GM18526 (cell line): Measurements from ENCODE around the gene MINDY4.

Experiments used
- POLR2A ChIP-seq: IDR thresholded peaks from 3 replicates; pipeline ENCODE4 v1.6.1; 2011; ENCODE audit not compliant: insufficient read length; ENCODE audit errors: extremely low read depth

Gene MINDY4

GRCh38 chr7:30829471-30829870 is 58.3 kb downstream of the MINDY4 start:
- no peak for TF ChIP-seq POLR2A

DNA sequence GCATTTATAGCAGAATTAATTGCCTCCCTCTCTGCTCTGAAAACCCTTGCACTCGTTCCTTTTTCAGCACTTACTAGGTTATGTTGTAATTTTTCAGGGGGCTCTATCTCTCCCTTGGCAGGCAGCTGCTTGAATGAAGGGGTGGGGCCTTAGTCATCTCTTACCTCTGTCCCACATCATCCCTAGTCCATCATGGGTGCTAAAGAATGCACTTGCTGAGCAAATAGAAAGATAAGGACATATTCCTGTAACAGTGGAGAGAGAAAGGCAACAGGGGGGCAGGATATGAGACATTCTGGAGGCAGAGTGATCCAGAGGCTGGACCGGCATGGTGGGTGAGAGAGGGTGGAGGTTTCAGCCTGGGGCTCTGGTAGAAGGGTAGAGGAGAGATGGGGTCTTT is 60.0 kb downstream of the MINDY4 start:
- TF ChIP-seq POLR2A = no peak

GRCh38 chr7:30831936-30832335 is 60.7 kb downstream of the MINDY4 start:
- TF ChIP-seq POLR2A = no peak

- TF ChIP-seq POLR2A = no peak
Measured at GRCh38 chr7:30835396-30835915, 64.2 kb downstream of the MINDY4 start.

- TF ChIP-seq POLR2A = no peak
Measured at GRCh38 chr7:30836991-30837390, 65.8 kb downstream of the MINDY4 start.

GRCh38 chr7:30837581-30837980 is 66.4 kb downstream of the MINDY4 start:
- TF ChIP-seq POLR2A = no peak

GRCh38 chr7:30838008-30838407 is 66.8 kb downstream of the MINDY4 start:
- TF ChIP-seq POLR2A = no peak

DNA sequence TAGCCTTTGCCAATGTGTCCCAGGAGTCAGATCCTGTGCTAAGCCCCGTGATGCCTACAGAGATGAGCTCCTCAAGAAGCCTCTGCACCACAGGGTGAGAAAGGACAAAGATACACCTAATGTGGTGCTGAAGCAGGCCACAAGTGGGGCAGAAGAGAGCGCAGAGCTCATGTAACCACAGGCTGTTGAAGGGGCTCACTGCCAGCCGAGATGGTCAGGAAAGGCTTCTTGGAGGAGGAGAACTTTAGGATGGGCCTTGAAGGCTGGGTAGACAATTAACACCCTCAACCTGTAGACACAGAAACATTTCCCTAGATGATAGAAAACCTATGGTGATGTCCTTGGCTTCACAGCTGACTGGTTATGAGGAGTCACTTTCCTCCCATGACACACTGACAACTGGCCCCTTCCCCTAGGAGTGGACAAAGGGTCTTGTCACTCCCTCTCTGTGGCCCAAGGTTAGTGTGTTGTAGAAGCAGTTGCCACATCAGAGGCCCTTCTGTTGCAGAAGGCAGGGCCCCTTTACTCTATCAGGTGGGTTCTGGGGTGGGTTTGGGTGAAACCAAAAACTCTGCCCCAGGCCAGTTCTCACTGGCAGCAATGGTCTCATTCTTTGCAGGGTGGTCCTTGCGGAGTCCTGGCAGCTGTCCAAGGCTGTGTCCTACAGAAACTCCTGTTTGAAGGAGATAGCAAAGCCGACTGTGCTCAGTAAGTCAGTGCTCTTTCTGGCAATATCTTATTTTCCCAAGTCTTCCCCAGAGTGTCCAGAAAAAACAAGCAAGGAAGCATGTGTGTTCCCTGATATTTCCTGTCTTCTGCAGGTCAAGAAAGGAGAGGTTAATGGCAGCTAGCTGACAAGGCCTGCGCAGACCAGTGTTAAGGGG is 69.2 kb downstream of the MINDY4 start:
- no peak for TF ChIP-seq POLR2A

- TF ChIP-seq POLR2A = no peak
Measured at GRCh38 chr7:30841025-30841735, 70.0 kb downstream of the MINDY4 start.

- TF ChIP-seq POLR2A = no peak
Measured at GRCh38 chr7:30841801-30842541, 70.8 kb downstream of the MINDY4 start.

GRCh38 chr7:30842542-30843451 is 71.6 kb downstream of the MINDY4 start:
- TF ChIP-seq POLR2A = no peak

- TF ChIP-seq POLR2A = no peak
Measured at GRCh38 chr7:30843741-30844482, 72.7 kb downstream of the MINDY4 start.

DNA sequence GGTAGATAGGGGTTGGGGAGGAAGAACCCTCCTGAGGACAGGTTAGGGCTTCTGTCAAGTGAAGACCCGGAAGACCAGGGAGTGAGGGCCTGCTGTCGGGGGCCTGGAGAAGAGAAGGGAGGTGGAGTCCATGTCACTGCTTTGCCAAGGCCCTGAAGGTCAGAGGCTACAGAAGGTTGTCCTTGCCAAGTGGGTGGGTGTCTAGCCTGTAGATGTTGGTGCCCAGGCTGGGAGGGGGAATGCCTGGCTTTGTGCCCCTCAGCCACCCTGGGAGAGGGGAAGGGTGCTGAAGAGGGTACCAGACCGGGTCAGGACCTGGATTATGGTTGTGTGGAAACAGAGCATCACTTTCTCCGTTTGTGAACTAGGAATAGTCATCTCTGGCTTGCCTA is 73.3 kb downstream of the MINDY4 start:
- TF ChIP-seq POLR2A = no peak

DNA sequence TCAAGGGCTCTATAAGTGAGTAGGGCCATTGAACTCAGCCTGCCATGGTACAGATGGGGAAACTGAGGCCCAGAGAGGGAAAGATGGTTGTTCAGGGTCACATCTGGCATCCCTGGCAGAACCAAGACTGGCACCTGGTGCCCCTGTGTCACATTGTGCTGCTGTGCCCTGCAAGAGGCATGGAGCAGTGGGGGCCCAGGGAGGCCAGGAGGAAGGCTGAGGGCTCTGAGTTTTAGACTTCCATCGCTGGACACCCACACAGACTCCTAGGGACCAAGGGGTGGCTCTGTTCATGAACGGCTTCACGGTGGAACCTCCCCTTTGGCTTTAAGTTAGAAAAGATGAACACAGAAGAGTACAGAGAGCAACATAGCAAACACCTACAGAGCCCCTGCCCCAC is 73.7 kb downstream of the MINDY4 start:
- TF ChIP-seq POLR2A = no peak

DNA sequence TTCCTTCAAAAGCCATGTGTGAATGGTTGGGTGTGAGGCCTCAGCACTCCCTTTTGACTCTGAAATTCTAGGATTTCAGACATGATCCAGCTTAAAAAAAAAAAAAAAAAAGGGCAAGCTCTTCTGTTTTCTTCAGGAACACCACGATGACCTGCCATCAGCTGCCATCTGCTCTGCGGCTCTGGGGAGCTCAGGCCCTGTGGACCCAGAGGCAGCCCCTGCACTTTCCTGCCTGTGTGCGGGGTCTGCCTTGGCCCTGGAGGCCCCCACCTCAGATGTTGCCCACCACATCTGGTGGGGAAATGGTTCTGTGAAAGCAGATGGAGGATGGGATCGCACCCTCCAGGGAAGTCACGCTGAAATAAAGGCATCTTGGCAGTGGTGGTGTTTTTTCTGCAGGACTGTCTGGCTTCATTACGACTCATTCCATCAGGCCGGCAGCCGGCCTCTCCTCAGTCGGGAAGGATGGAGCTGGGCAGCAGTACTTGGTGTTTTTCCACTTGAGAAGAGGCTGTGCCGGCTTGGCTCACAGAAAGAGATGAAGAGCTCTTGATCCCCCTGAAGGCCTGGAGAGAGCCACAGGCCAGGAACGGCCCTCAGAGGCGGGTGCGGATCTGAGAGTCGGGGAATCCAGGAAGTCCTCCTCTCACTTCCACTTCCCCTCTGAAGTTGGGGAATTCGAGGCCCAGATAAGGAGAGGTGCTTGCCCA is 74.4 kb downstream of the MINDY4 start:
- no peak for TF ChIP-seq POLR2A
